ENCODE results near the gene PCYT1B.

DNA sequence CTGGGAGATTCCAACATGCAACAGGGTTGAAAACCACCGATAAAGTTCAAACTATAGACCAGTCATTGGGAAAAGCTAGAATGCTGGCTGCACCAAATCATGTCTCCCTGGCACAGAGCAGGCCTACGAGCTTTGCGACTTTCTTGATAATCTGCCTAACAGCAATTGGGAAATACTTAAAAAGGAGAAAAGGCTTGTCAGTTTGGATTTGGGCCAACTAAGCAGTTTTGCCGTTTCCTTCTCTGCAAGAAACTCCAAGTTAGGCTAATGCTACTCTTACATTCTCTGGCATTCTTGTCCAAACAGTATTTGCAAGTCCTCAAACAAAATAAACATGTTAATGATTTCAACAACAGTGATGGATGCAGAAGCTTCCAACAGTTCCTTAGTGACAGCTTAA lies 94.1 kb downstream of the PCYT1B start:
- TF ChIP-seq, protein P1, sequence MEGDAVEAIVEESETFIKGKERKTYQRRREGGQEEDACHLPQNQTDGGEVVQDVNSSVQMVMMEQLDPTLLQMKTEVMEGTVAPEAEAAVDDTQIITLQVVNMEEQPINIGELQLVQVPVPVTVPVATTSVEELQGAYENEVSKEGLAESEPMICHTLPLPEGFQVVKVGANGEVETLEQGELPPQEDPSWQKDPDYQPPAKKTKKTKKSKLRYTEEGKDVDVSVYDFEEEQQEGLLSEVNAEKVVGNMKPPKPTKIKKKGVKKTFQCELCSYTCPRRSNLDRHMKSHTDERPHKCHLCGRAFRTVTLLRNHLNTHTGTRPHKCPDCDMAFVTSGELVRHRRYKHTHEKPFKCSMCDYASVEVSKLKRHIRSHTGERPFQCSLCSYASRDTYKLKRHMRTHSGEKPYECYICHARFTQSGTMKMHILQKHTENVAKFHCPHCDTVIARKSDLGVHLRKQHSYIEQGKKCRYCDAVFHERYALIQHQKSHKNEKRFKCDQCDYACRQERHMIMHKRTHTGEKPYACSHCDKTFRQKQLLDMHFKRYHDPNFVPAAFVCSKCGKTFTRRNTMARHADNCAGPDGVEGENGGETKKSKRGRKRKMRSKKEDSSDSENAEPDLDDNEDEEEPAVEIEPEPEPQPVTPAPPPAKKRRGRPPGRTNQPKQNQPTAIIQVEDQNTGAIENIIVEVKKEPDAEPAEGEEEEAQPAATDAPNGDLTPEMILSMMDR (IDR thresholded peaks at IDR 0.05): no peak
- TF ChIP-seq EP300 (IDR thresholded peaks at IDR 0.05): no peak
